Stimulated activated CD8-positive, alpha-beta memory T cell treated with anti-CD3 and anti-CD28 coated beads, Interleukin-15, amount 100 ng/mL, for 24 hours (primary cell): ENCODE results near the gene CORO6.

Experiments
- DNase-seq: peaks from one replicate; pipeline ENCODE4 v3.0.0-alpha.2; 2020; ENCODE audit warnings: low read depth

The CORO6 gene

DNA sequence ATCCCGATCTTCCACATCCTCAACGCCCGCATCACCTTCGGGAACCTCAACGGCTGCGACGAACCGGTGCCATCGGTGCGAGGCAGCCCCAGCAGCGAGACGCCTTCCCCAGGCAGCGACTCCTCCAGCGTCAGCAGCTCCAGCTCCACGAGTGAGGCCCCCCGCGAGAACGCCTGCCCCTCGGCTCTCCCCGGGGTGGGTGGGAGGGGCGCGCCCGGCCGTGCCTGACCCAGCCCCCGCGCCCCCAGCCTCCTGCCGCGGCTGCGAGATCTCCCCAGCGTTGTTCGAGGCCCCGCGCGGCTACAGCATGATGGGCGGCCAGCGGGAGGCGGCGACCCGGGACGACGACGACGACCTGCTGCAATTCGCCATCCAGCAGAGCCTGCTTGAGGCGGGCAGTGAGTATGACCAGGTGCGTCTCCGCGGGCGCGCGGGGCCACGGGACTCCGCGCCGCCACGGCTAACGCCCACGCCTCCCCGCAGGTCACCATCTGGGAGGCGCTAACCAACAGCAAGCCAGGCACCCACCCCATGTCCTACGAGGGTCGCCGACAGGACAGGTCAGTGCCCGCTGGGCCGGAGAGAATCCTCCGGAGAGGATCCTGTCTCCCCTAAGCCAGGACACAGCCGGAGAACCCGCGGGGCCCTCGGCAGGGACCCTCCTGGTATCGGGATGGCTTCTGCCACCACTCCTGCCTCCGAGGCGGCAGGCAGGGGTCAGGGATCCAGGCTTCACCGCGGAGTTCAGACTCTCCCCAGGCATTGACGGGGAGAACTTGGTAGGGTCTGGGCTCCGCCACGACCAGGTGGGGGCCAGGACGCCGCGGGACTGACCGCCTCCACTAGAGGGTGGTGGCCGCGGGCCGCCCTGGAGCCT, 10.1 kb downstream of the CORO6 start:
- no peak for DNase-seq

DNA sequence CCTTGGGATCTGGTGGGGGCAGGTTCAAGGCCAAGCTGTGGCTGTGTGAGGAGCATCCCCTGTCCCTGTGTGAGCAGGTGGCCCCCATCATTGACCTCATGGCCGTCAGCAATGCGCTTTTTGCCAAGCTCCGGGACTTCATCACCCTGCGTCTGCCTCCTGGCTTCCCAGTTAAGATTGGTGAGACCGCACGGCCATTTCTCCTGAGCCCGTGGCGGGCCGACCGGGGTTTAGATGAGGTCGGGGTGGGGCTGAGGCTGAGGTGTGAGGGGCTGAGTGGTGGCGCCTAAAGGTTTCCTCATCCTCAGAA, 10.7 kb downstream of the CORO6 start:
- DNase-seq: no peak

DNA sequence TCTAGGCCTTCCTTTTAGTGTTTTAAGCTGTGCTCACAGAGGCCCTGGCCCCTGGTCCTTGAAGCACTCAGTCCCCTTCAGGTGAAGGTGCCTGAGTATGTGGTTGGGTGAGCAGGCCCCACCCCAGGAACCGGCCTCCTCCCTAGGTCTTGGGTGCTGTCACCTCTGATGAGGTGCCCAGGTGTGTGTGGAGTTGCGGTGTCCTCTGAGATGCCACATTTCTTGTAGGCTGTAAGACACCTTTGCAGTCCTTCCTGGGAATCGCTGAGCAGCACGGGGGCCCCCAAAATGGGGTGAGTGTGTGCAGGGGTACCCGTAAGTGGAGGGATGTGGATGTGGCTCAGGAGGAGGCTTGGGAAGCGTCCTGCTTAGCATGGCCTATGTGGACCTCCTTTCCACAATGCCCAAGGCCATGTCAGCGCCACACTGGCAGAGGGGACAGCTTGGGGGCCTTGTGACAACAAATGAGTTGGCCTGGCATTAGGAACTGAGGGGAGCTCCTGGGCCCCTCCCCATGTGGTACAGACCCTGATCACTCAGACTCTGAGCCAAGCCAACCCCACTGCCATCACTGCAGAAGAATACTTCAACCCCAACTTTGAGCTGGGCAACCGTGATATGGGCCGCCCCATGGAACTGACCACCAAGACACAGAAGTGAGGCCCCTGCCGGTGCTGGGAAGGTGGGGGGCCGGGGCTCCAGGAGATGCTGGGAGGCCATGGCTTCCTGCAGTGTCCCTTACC, 11.2 kb downstream of the CORO6 start:
- no peak for DNase-seq

DNA sequence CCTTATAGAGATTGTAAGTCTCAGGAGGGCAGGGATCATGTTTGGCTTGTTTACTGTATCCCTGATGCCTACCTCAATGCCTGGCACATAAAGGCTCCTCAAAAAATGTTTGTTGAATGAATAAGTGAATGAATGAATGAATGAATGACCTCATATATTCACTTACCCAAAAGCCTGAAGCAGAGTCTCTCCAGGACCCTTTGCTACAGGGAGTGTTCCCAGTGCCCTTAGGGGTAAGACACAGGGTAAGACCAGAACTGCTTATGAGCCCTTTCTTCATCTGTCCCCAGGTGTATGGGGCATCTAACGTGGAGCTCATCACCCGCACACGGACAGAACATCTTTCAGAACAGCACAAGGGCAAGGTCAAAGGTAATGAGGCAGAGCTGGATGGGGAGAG, 12.3 kb downstream of the CORO6 start:
- DNase-seq: no peak

DNA sequence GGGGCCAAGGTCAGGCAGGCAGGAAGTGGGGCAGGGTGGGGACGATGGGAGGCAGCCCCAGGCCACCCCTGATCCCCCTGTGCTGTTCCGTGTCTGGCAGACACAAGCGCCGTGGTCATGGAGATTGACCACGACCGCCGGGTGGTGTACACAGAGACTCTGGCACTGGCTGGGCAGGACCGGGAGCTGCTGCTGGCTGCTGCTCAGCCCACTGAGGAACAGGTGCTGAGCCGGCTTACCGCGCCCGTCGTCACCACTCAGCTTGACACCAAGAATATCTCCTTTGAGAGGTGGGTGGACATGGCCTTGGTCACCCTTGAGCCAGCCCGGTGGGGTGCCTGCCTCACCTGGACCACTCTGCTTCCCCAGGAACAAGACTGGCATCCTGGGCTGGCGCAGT, 13.7 kb downstream of the CORO6 start:
- DNase-seq: no peak

DNA sequence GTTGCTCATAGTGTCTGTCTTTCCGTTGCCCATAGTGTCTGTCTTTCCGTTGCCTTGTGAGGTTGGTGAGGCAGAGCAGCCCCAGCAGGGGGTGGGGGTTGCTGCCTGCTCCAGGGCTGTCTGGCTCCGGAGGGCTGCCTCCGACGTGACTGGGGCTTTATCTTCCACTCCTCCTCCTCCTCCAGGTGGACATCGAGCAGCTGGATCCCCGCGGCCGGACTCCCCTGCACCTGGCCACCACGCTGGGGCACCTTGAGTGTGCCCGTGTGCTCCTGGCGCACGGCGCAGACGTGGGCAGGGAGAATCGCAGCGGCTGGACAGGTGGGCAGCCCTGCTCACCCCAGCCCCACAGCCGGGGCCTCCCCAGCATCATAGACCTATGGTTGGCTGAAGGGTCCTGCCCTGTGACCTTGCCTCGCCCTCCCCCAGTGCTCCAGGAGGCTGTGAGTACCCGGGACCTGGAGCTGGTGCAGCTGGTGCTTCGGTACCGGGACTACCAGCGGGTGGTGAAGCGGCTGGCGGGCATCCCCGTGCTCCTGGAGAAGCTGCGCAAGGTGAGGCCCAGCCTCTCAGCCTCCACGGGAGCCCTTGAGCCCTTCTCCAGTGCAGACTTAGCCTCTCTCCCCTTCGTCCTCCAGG, 15.0 kb downstream of the CORO6 start:
- no peak for DNase-seq

DNA sequence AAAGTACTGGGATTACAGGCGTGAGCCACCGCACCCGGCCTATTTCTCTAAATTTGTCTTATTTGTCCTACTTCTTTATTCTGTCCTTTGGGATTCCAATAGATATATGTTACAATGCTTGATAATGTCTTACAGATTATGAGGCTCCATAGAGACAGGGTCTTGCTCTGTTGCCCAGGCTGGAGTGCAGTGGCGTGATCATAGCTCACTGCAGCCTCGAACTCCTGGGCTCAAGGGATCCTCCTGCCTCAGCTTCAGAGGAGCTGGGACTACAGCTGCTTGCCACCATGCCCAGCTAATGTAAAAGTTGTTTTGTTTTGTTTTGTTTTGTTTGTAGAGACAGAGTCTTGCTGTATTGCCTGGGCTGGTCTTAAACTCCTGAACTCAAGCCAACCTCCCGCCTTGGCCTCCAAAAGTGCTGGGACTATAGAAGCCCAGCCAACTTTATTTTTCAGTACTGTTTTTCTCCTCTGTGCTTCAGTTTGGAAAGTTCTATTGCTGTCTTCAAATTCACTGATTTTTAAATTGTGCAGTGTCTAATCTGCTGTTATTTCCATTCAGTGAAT, 19.5 kb downstream of the CORO6 start:
- DNase-seq: no peak

DNA sequence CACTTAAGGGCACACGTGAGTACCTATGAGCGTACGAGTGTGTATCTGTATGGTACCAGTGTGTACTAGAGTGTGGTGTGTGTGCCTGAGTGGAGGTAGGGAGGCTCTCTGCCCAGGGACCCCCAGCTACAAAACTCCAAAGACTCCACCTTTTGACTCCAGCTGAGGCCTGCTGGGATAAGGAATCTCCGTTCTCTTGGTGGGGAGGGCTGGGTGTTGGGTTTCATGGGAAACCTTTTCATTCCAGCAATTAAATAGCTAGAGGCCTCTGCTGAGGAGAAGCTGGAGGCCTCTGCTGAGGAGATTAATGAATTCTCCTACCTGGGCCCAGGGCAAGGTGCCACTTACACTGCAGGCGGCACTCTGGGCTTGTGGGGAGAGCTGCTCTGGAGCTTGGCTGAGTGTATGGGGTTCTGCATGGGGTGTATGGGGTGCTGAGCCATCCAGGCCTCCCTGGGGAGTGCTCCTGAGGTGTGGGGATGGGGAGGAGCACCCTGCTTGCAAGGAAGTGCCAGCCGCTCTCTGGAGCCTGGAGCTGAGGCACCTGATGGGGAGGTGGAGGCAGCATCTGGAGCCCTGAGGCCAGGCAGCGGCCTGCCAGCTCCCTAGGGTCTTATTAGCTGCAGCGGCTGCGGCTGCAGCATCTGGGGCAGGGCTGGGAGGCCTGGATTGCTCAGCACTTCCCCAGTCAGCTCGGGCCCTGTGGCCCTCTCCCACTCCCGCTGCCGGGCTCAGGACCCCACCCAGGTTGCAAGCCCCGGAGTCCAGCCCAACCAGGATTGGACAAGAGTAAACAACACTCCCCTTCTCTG, 25.1 kb downstream of the CORO6 start:
- no peak for DNase-seq

DNA sequence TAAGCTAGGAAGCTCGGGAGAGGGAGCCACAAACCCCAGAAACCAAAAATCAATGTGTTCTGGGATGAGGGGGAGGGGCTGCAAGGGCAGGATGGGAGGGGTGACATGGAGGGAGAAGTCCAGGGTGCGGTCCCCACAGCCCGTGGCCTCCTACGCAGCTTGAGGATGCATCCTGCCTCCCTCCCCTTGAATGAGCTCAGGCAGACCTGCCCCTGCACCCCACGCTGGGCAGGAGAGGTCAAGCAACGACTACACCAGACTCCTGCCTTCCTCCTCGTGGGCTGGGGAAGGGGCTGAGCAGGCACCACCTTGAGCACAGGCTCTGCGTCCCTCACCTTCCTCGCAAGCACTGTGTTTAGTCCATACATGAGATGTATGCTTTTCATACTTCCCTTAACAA, 25.9 kb downstream of the CORO6 start:
- no peak for DNase-seq

DNA sequence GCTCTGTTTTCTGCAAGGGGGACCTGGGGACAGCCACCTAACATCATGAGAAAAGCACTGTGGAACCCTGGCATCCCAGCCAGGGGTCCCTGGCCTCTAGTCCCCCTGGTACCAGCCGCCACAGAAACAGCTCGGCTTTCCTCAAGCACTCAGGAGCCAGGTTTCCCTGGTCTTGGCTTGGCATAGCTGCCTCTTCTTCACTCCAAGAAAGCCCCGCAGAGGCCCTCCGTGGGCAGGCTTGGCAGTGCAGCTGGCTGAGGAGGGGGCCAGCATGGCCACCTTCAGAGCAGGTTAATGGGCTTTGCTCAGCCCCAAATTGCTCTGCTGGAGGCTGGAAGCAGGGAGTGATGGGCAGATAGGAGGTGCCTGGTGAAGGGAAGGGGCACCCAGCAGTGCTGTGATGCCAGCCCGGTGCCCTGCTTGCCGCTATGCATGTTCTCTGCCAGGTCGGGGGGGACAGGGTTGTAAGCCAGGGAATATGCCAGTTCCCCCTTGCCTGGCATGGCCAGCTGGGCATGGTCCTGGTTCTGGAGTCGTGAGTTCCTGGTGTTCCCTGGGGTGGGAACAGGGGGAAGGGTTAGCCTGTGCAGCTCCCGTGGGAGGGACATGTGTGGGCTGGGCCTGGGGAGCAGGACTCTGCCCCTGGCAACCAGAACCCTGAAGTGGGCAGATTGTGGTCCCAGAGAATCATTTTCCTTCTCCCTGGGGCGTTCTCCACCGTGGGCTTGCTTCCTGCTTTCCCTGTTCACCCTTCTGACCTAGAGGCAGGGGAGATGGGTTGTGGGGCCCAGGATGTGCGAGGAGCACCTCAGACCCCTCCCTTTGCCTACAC, 26.6 kb downstream of the CORO6 start:
- DNase-seq: no peak

DNA sequence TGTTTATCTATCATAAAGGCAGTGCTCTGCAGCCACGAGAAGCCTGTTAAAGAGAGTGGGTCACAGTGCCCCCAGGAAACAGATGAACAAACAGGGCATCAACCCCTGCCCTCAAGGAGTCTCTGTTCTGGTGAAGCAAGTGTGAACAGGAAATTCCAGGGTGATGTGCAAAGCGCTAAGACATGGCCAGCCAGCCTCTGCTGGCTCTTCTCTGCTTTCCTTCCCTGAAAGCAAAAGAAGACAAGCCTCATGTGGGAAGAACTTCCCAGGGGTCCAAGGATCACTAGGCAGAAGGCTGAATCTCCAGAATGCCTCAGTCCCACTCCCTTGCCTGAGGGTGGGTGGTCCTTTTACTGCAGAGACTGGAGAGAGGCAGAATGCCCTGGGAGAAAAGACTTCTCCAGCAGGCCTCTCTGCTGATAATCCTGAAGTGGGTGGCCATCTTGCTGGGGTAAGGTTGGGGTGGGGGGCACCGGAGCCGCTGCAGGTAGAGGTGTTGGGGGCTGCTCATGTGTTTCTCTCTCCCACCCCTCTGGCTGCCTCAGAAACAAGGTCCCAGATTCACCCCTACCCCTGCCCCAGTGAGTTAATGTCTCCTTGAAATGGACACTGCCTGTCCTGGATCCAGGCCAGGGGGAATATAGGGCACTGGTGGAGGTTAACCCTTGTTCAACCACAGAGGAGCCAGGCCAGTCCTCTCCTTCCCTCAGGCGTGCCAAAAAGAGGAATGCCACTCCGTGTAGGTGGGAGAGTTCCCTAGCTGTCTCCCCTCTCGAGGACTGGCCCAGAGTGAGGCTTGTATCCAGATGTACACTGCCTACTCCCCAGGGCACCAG, 27.4 kb downstream of the CORO6 start:
- no peak for DNase-seq

DNA sequence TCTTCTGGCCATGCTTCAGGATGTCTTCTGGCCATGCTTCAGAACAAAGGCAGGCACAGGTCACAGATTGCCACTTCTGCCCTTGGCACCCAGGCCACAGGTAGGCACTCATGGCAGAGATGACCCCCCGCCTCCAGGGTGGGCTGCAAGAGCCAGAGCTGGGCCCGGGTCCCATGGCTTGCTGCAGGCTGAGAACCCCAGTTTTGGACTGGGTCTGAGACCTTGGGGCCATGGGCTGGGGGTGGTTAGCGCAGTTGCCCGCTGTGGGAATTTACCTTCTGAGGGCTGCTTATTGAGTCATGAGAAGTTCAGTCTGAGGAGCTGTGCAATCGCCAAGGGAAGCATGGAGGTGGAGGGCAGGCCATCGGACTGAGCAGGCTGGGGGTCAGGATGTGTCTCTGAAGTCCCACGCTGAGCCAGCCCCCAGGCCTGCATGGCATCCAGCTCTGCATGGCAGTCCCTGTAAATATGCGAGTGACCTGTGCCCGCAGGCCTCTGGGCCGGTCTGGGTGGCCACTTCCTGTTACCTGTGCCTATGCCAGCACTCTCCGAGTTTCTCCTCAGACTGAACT, 28.1 kb downstream of the CORO6 start:
- DNase-seq: no peak

DNA sequence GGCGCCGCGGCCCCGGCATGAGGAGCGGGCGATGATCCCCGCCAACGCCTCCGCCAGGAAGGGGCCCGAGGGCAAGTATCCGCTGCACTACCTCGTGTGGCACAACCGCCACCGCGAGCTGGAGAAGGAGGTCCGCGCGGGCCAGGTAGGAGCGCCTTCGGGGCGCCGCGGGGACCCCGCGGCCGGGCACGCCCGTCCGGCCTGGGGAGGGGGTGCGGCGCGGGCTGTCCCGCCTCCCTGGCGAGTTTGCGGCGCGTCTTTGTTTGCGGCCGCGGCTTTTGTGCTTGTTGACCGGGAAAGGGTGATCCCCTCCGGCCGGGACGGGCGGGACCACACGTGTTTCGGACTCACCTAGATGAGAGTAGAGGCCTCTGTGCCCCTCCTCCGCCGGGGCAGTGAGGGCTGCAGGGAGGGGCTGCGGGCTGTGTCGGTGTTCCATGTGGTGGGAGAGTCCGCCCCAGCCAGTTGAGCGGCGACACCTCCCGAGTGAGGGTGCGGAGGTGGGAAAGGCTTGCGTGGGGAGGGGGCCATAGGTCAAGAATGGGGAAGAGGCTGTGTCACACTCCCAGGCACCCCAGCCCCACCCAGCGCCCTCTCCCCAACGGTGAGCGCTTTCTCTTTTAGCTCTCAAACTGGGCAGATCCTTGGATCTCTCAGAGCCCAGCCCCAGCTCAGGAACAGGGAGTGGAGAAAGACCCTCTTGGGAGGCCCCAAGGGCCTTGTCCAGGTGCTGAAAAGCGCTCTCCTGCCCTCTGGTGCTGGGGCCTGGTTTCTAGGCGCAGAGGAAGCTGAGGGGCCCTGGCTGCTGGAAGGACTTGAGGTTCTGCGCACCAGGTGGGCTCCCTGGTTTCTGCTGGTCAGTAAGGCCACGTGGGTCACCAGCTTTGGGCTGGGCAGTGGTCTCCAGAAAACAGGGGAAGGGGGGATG, 28.9 kb downstream of the CORO6 start:
- no peak for DNase-seq

DNA sequence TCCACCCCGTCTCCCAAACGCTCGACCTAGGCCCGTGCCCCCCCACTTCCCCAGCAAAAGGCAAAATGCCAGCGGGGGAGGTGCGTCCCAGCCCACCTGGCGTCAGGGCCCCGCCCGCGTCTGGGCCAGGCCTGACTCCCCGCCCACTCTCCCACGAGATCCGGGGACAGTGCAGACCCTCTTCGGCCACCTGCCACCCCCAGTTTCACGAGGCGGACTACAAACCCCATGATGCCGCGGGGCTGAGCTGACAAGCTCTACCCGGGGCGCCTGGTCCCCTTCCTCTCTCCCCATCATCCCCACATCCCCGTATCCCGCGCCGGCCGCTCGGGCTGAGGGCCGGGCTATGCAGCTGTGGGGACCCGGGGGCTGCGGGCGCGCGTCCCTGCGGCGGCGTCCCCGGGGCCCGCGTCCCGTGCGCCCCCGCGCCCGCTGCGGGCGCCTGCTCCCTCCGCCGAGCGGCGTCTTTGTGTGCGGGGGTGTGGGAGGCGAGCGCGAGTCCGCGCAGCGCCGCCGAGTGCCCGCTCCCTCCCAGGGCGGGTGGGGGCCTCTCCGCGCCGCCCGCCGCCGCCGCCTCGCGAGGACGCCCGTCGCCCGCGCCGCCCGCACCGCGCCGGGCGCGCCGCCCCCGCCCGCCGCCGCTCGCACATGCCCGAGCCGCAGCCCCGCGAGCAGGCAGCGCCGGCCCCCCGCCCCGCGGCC, 29.7 kb downstream of the CORO6 start, which contains the start of gene ANKRD13B:
Gene ANKRD13B (plus strand): TSS at position 283 of the 702 bp plus-strand sequence. CDS start 490 bp downstream, outside the sequence.
- no peak for DNase-seq

DNA sequence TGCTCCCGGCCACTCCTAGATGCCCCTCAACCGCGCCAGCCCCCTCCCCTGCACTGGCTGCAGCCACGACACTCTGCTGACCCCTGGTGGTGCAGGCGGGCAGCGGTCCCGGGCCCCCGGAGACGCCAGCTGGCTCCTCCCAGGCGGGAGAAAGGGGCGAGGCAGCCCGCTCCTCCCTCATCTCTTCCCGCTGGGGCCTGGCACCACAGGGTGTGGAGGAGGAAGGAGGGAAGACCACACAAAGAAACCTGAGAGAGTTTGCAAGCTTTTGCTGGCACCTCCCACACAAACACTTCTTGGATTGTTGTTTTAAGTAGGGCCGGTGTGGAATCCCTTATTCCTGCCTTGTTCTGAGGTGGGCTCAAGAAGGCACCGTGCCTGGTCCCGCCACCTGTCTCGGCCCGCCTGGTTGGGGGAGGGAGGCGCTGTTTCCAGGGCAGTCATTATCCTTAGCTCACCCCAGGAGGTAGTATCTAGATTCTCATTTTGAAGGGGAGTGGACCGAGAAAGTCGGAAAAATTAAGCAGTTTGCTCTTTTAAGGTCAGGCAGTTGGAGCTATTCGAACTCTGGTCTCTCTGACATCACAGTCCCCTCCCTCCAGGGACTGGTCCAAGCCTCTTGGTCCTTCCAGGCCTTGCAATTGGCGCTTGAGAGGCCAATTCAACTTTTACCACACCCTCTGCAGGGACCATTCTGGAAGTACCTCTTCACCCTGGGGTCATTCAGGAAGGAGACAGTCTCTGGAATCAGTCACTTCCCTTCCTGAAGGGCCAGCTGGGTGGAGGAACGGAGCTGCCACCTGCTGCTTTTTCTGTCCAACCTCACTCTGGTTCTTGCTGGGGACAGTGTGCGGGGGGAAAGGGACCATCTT, 30.7 kb downstream of the CORO6 start:
- DNase-seq: peak; percentile 59

DNA sequence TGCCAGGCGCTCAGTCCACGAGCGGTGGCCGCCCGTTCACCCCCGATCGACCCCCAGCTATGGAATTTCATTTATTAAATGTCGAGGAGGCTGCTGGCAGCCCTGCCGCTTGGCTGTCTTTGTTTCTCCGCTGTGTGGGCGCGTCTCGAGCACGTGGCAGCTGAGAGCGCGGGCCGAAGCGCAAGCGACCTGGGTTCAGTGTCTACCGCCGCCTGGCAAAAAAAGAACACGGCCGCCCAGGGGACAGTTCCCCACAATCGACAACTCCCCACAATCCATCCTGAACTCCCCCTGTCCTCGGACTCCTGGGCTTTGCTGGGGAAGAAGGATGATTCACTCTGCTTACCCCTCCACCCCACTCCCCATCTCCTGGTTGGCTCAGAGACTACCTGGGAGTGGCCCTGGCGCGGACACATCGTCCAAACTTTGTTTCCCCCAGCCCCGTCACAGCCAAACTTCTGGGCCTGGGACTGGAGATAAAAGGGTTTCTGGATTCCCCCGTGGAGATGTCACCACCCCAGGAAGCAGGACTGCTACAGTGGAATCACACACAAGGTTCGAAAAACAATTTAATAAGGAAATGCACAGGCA, 31.5 kb downstream of the CORO6 start:
- DNase-seq: no peak
